AML-193 (cell line): ENCODE measurements around the gene SYNGR4.

ENCODE experiments used
- DNase-seq, 2 experiments: peaks; one replicate each; lab custom pipeline; 2025; lab: John Stamatoyannopoulos, UW

Gene SYNGR4

DNA sequence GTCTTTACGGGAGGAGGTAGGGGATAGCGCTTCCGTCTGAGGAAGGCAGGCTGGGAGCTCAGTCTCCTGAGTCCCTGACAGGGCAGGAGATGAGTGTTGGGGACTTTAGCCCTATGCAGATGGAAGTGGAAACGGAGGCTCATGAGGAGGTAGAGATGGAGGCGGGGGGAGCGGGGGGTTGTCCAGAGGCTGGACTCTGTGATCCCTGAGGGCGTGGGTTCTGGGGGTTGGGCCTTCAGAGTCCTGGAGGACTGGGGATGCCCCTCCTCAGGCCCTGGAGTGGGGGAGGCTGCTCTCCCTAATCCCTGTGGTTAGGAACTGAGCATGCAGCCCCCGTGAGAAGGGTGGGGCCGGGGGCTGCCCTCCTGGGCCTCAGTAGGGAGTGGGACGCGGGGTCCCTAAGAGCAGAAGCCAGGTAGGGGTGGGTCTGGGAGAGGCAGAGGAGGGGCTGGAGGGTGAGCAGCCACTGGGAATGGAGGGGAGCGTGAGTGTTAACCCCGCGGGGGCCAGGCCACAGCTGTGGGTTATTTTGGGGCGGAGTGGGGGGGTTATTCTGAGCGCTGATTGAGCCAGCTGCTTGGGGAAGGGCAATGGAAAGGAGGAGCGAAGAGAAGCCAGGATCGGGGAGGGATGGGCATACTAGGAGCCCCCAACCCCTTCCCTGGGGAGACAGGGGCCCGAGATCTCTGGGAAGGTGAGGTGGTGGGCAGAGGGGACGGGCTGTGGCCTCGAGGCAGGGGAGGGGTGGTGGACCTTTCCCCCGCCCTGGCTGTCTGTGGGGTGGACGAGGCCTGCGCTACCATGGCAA is 32.1 kb downstream of the SYNGR4 start:
- DNase-seq: no peak

- DNase-seq: no peak
These were observed 32.6 kb downstream of the SYNGR4 start for GRCh38 chr19:48396824-48397176.

DNA sequence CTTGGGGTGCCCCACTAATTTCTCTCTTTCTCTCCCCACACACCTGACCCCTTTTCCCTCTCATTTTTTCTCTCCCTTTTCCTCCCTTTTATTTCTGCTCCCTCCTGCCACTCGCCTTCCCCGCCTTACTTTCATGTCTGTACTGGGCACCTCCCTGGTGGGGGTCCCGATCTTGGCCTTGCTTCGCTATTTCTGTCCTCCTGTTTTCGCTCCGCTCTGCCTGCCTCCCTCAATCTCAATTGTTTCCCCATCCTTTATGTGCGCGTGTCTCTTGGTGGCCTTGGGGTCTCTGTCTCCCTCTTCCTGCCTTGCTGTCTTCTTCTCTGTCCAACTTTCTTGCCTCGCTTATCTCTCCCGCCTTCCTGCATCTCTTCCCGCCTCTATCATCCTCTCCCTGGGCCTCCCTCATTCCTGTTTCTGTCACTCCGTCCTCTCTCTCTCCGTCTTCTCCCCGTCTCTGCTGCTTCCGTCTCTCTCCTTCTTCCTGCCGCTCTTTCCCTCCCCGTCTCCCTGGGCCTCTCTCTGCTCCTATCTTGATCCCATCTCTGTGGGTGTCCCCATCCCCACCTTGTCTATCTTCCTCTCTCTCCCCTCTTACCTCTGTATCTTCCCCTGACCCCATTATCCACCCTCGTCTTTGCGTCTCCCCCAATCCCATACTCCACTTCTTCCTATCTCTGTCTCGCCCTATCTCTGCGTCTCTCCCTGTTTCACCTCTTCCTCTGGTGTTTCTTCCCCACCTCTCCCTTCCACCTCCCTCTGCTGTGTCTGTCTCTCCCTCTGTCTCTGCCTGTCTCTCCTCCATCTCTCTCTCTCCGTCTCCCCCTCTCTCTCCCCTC is 33.3 kb downstream of the SYNGR4 start:
- no peak for DNase-seq

GRCh38 chr19:48398102-48398374 is 33.9 kb downstream of the SYNGR4 start:
- DNase-seq: no peak

DNA sequence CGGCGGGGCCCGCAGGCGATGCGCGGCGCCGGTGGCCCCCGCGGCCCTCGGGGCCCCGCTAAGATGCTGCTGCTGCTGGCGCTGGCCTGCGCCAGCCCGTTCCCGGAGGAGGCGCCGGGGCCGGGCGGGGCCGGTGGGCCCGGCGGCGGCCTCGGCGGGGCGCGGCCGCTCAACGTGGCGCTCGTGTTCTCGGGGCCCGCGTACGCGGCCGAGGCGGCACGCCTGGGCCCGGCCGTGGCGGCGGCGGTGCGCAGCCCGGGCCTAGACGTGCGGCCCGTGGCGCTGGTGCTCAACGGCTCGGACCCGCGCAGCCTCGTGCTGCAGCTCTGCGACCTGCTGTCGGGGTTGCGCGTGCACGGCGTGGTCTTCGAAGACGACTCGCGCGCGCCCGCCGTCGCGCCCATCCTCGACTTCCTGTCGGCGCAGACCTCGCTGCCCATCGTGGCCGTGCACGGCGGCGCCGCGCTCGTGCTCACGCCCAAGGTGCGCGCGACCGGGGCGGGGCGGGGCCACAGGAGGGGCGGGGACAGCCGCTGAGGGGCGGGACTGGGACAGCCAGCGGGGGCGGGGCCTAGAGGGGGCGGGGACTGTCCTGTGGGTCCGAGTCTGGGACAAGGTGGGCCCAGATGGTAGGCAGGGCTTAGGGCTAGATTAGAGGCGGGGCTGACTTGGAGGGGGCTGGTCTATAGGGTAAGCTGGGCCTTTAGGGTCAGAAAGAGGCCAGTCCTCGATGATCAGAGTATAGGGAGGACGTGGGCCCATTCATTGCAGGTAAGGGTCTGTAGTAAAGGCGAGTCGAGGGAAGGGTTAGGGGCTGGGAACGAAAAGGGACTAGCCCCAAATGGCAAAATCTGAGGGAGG is 34.4 kb downstream of the SYNGR4 start:
- DNase-seq: no peak

GRCh38 chr19:48400018-48400742 is 36.0 kb downstream of the SYNGR4 start:
- no peak for DNase-seq

- no peak for DNase-seq
These were observed 37.1 kb downstream of the SYNGR4 start for GRCh38 chr19:48401287-48401686.

- DNase-seq: peak; percentile 14 to 56
These were observed 39.4 kb downstream of the SYNGR4 start for GRCh38 chr19:48403606-48404005.

DNA sequence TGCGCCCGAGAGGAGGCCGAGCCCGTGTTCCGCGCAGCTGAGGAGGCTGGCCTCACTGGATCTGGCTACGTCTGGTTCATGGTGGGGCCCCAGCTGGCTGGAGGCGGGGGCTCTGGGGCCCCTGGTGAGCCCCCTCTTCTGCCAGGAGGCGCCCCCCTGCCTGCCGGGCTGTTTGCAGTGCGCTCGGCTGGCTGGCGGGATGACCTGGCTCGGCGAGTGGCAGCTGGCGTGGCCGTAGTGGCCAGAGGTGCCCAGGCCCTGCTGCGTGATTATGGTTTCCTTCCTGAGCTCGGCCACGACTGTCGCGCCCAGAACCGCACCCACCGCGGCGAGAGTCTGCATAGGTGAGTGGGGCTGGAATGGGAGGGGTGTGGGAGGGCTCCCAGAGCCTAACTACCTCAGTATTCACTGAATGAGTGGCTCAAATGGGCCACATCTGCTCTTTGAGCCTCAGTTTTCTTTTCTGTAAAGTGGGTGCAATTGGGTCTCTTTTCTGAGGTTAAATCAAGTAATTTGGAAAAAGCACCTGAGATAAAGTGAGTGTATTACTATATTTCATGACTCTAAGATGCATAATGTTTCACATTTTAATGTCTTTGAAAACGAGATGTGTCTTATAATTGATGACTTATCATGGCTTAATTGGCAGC is 41.0 kb downstream of the SYNGR4 start:
- no peak for DNase-seq

DNA sequence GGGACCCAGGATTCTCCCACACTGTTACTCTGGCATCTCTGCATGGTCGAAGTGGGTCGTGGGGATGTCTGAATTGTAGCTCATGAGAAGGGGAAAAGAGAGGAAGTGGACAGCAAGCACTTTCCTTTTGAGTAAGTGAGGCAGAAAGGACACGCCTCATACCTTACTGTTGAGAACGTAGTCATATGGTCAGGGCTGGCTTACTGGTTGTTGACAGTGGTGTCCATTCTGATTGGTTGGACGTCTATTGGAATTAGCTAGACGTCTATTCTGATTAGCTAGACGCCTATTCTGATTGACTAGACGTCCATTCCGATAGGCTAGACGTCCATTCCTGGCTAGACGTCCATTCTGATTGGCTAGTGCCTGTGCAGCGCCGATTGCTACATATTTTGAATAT is 41.7 kb downstream of the SYNGR4 start:
- DNase-seq: no peak

DNA sequence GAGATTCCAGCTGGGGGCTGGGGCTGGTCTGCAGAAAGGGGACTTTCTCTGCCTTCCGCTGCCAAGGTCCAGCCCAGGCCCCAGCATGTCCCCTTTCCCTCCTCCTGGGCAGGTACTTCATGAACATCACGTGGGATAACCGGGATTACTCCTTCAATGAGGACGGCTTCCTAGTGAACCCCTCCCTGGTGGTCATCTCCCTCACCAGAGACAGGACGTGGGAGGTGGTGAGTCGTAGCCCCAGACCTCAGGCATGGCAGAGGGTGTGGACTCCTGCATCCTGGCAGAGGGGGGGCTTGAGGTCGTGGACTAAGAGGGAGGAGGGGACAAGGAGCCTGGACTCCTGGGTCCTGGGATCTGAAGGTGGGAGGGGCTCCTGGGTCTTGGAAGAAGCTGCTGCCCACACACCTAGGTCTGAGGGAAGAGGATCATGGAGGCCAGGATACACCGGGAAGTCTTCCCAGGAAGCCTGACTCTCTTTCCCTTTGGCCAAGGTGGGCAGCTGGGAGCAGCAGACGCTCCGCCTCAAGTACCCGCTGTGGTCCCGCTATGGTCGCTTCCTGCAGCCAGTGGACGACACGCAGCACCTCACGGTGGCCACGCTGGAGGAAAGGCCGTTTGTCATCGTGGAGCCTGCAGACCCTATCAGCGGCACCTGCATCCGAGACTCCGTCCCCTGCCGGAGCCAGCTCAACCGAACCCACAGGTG is 49.9 kb downstream of the SYNGR4 start:
- DNase-seq: no peak

- no peak for DNase-seq
These were observed 51.2 kb downstream of the SYNGR4 start for GRCh38 chr19:48415395-48415794.

- DNase-seq: no peak
These were observed 51.6 kb downstream of the SYNGR4 start for GRCh38 chr19:48415806-48416221.

- DNase-seq: no peak
These were observed 53.3 kb downstream of the SYNGR4 start for GRCh38 chr19:48417421-48417820.

DNA sequence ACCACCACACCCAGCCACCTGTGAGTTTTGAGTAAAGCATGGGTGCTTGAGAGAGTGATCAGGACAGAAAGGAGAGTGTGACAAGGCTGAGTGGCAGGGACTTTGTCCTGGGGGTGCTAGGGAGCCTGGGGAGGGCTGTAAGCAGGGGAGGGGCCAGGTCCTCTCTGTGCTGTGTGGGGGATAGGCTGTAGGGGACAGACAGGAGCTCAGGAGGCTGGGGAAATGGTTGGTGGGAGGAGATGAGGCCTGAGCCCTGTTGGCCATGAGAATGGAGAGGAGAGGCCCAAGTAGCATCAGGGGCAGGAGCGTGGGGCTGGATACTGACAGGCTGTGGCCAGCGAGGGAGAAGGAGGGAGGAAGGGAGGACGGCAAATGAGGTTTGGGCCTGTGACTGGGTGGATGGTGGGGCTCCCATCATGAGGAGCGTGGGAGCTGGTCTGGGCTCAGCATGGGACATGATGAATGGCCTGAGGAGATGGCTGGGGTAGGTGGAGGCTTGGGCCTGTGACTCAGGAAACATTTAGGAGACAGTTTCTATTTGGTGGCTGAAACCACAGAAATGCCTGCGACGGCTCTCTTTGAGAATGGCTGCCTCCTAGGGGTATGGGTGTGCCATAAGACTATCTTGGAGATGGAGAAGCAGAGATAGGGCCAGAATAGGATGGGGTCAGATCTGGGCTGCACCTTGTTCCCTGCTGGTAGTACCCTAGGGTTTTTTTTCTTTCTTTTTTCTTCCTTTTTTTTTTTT is 54.3 kb downstream of the SYNGR4 start:
- no peak for DNase-seq

DNA sequence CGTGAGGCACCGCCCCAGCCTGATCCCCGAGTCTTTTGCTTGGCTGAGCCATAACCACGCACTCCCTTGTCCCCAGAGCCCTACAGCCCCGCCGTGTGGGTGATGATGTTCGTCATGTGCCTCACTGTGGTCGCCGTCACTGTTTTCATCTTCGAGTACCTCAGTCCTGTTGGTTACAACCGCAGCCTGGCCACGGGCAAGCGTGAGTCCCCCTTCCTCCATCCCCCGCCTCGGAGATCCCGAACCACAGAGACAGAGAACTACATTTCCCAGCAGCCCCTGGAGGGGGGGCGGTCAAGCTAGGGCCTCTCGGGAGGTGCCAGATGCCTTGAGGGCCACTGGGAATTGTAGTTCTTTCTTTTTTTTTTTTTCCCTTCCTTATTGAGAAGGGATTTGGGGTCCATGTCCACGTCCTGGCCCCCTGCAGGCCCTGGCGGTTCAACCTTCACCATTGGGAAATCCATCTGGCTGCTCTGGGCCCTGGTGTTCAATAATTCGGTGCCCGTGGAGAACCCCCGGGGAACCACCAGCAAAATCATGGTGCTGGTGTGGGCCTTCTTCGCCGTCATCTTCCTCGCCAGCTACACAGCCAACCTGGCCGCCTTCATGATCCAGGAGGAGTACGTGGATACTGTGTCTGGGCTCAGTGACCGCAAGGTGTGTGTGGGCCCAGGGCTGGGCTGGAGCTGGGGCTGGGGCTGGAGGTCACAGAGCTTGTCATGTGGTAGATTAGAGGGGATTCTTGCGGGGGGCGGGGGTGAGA is 55.2 kb downstream of the SYNGR4 start:
- DNase-seq: peak; percentile 44 to 60

DNA sequence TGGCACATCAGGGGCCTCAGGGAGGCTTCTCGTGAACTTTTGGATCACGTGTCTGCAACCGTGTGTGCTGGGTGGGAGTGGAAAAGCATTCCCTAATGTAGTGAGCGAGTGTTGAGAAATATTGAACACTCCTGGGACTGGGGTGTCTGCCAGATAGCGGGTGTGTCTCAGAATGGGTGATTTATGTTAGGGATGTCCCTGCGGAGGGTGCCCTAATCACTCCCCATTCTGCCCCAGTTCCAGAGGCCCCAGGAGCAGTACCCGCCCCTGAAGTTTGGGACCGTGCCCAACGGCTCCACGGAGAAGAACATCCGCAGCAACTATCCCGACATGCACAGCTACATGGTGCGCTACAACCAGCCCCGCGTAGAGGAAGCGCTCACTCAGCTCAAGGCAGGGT is 57.4 kb downstream of the SYNGR4 start:
- DNase-seq: no peak

DNA sequence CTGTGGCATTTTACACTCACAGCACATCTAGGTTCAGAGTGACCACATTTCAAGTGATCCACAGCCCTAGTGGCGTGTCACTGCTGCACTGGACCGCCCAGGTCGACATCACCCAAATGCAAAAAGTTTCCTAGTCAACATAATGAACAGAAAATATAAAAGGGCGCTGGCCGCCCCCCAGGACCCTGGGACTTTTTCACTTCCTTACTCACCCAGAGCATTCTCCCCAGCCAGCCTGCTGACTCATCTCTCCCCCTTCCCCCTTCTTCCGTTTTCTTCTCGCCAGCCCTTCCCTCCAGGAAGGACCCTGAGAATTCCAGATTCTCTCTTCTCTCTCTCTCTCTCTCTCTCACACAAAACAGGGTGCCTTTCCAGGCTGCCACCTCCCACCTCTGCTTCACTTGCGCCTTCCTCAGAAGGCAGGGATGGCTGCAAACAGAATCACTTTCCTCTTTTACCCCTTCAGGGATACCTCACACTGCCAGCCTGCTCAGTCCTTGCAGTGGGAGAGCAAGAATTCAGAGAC is 60.6 kb downstream of the SYNGR4 start:
- peak; percentile 23 to 32 for DNase-seq
